Activated CD4-positive, alpha-beta memory T cell treated with anti-CD3 and anti-CD28 coated beads for 36 hours (primary cell): ENCODE measurements around the gene NIPAL3. TPM values are rescaled to one million over a fixed set of nuclear protein-coding genes. Genes with fewer than 3 reads are reported as not detected.

Experiments used
- CTCF ChIA-PET: fragments of 350-600 bp; sonication (Branson Sonifier 250); formaldehyde crosslinking; loops from one replicate; lab custom pipeline; 2021; ENCODE audit warnings: antibody characterized with exemption, inconsistent platforms; lab: Charles Lee
- POLR2A ChIA-PET: fragments of 350-600 bp; sonication (Branson Sonifier 250); formaldehyde crosslinking; loops from one replicate; lab custom pipeline; 2021; ENCODE audit warnings: antibody characterized with exemption; lab: Charles Lee
- DNase-seq: peaks from one replicate; pipeline ENCODE4 v3.0.0-alpha.2; 2020
- H3K27ac Mint-ChIP-seq: one replicate; pipeline ENCODE4 v1.8.0; 2021; ENCODE audit warnings: mixed read lengths
- H3K27me3 Mint-ChIP-seq: one replicate; pipeline ENCODE4 v1.8.0; 2021; ENCODE audit warnings: mixed read lengths
- H3K36me3 Mint-ChIP-seq: one replicate; pipeline ENCODE4 v1.8.0; 2021; ENCODE audit warnings: mixed read lengths
- H3K4me1 Mint-ChIP-seq: one replicate; pipeline ENCODE4 v1.8.0; 2021; ENCODE audit warnings: low read depth, mixed read lengths
- H3K4me3 Mint-ChIP-seq: one replicate; pipeline ENCODE4 v1.8.0; 2021; ENCODE audit warnings: mild to moderate bottlenecking, mixed read lengths
- H3K9me3 Mint-ChIP-seq: one replicate; pipeline ENCODE4 v1.8.0; 2021; ENCODE audit warnings: mixed read lengths
- intact Hi-C: fragments of 100-400 bp; cut with micrococcal nuclease; formaldehyde crosslinking; loops from one replicate; pipeline ENCODE4 v1.15.1; 2023
- total RNA-seq, 2 experiments: library from RNA; stranded (reverse); gene quantifications; one replicate each; pipeline ENCODE4 v1.2.3, GENCODE V29; 2021

The NIPAL3 gene
- total RNA-seq, 2 experiments from 2014 or later: 39.3 to 42.4 TPM

DNA sequence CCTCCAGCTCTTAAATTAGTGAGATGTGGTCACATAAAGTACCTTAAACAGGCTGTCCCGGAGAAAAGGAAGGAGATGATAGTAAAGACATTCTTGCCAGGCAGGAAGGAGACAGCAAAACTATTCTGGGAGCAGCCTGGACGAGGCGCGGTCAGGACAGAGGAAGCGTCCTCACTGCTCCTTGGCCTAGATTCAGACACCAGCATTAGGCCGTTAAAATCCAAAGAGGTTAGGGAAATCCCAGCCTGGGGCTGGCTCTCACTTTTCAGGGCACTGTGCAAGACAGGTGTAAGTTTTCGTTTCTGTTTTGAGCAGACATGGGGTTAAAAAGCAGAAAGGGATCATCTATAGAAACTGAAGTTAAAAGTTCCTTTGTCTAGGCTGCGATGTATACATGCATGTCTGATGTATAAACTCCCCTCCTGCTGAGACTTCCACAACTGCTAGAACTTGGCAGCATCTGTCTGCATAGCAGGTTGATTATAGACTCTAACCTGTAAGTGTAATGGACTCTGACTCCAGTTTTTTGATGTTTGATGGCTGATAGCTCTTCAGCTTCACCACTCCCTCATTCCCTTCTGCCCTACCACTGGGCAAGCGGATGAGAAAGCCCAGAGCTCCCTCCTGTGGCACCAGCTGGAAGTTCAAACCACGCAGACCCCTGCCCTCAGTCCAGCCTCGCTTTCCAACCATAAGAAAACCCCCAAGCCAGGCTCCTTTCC is 23.6 kb upstream of the NIPAL3 start:
- H3K36me3 Mint-ChIP-seq: peaks cover 7% of the 10 kb centered on the region
- ChIA-PET CTCF (interaction anchor here (0.7 to 6.7 kb wide), 72 partner anchors 9 to 401 kb away, joined by 3 to 618 read pairs (median 6); partner anchors contain the start of genes CLIC4, IFNLR1, MYOM3 and NIPAL3), POLR2A (interaction anchor here (0.6 to 3.1 kb wide), 5 partner anchors 12 to 202 kb away, joined by 3 to 17 read pairs (median 3); no protein-coding TSS in a partner anchor)
- peaks cover 27% of the 10 kb centered on the region for H3K4me1 Mint-ChIP-seq
- peak overlapping the region; percentile 68 for H3K4me3 Mint-ChIP-seq
- no peaks in the 10 kb centered on the region for H3K27me3 Mint-ChIP-seq
- intact Hi-C loops: loop anchor here (1.0 to 2.0 kb wide), 5 partner anchors 69 to 321 kb away; no protein-coding TSS in a partner anchor
- peak; percentile 79 for DNase-seq
- H3K27ac Mint-ChIP-seq: peak overlapping the region; percentile 82
- no peaks in the 10 kb centered on the region for H3K9me3 Mint-ChIP-seq

- Mint-ChIP-seq H3K9me3 (no peaks in the 10 kb centered on the region), H3K4me1 (peaks cover 27% of the 10 kb centered on the region), H3K27ac (peak overlapping the region; percentile 82), H3K27me3 (no peaks in the 10 kb centered on the region), H3K36me3 (peaks cover 7% of the 10 kb centered on the region), H3K4me3 (peak overlapping the region; percentile 68)
- ChIA-PET POLR2A (interaction anchor here (0.9 to 3.1 kb wide), 2 partner anchors 12 to 194 kb away, joined by 3 to 17 read pairs; no protein-coding TSS in a partner anchor), CTCF (interaction anchor here (0.8 to 6.7 kb wide), 40 partner anchors 8 to 322 kb away, joined by 3 to 618 read pairs (median 13); partner anchors contain the start of genes IFNLR1, MYOM3, NIPAL3 and RCAN3)
- intact Hi-C loops: loop anchor here (1.0 to 2.0 kb wide), 3 partner anchors 70 to 242 kb away; no protein-coding TSS in a partner anchor
- DNase-seq: no peak
These were observed 23.0 kb upstream of the NIPAL3 start for GRCh38 chr1:24392604-24392946.

GRCh38 chr1:24392982-24393650 is 22.5 kb upstream of the NIPAL3 start:
- CTCF ChIA-PET: interaction anchor here (0.8 to 6.7 kb wide), 34 partner anchors 8 to 322 kb away, joined by 3 to 618 read pairs (median 13); partner anchors contain the start of genes IFNLR1, MYOM3, NIPAL3 and STPG1
- POLR2A ChIA-PET: interaction anchor here (3.1 kb wide), 1 partner anchor 194 kb away, joined by 17 read pairs; no protein-coding TSS in a partner anchor
- no peaks in the 10 kb centered on the region for H3K27me3 Mint-ChIP-seq
- peak overlapping the region; percentile 82 for H3K27ac Mint-ChIP-seq
- DNase-seq: no peak
- peaks cover 7% of the 10 kb centered on the region for H3K36me3 Mint-ChIP-seq
- no peak overlapping the region for H3K4me3 Mint-ChIP-seq
- intact Hi-C loops: loop anchor here (1.0 to 2.0 kb wide), 3 partner anchors 70 to 242 kb away; no protein-coding TSS in a partner anchor
- H3K9me3 Mint-ChIP-seq: no peaks in the 10 kb centered on the region
- H3K4me1 Mint-ChIP-seq: peaks cover 27% of the 10 kb centered on the region

DNA sequence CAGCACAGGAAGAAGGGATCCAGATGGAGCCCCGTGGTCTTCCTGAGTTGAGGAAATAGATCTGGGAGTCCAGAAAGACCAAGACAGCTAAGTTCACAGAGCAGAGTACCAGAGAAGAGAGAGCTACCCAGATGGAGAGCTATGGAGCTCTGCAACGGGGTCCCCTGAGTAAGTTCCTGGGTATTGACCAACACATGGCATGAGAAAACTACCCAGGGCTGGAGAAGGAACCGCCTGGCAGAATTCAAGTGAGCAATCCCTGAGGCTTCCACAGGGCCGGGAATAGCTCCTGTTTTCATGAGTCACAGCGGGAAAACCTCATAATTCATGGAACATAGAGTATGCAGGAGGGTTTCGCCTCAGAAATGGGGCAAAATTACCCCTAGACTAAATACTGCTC is 21.7 kb upstream of the NIPAL3 start:
- Mint-ChIP-seq H3K27ac (no peak overlapping the region), H3K4me3 (no peak overlapping the region), H3K4me1 (peaks cover 27% of the 10 kb centered on the region), H3K27me3 (no peaks in the 10 kb centered on the region), H3K9me3 (no peaks in the 10 kb centered on the region), H3K36me3 (peaks cover 5% of the 10 kb centered on the region)
- ChIA-PET CTCF (interaction anchor here (1.0 to 6.7 kb wide), 19 partner anchors 9 to 323 kb away, joined by 4 to 618 read pairs (median 16); partner anchors contain the start of genes NIPAL3 and STPG1), POLR2A (no interaction called here)
- intact Hi-C loops: loop anchor here (2.0 kb wide), 2 partner anchors 71 to 241 kb away; no protein-coding TSS in a partner anchor
- DNase-seq: no peak

DNA sequence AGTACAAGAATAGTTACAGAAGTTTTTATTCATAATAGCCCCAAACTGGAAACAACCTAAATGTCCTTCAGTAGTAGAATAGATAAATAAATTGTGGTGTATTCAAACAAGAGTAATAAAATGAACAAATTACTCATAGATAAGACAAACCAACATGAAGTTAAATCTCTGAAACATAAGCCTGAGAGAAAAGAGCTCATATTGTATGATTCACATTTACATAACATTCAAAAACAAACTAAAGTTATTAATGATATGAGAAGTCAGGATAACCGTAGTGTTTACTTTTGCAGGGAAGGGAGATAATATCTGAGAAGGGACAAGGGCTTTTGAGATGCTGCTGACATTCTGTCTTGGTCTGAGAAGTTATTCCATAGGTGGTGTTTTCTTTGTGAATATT is 15.5 kb upstream of the NIPAL3 start:
- no peak overlapping the region for H3K27ac Mint-ChIP-seq
- no peak overlapping the region for H3K4me3 Mint-ChIP-seq
- intact Hi-C loops: no loop called here
- peaks cover 9% of the 10 kb centered on the region for H3K4me1 Mint-ChIP-seq
- no peak for DNase-seq
- POLR2A ChIA-PET: no interaction called here
- no peaks in the 10 kb centered on the region for H3K27me3 Mint-ChIP-seq
- CTCF ChIA-PET: interaction anchor here (1.0 to 3.8 kb wide), 7 partner anchors 9 to 250 kb away, joined by 3 to 21 read pairs (median 4); partner anchors contain the start of gene NIPAL3
- H3K36me3 Mint-ChIP-seq: no peaks in the 10 kb centered on the region
- no peaks in the 10 kb centered on the region for H3K9me3 Mint-ChIP-seq

DNA sequence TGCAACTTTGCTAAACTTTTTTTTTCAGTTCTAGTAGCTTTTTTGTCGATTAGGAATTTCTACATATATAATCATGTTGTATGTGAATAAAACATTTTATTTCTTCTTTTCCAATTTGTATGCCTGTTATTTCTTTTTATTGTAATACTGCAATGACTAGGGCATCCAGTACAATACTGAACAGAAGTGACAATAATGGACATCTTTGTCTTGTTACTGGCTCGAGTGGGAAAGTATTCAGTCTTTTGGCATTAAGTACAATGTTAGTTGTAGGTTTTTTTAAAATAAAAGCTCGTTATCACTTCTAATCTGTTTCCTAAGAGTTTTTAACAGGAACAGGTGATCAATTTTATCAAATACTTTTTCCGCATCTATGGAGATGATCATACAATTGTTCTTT is 11.8 kb upstream of the NIPAL3 start:
- no peaks in the 10 kb centered on the region for H3K27me3 Mint-ChIP-seq
- peaks cover 9% of the 10 kb centered on the region for H3K4me1 Mint-ChIP-seq
- ChIA-PET POLR2A (interaction anchor here (1.1 kb wide), 1 partner anchor 12 kb away, joined by 3 read pairs; no protein-coding TSS in a partner anchor), CTCF (interaction anchor here (0.6 to 1.5 kb wide), 5 partner anchors 11 to 205 kb away, joined by 3 to 8 read pairs (median 6); partner anchors contain the start of gene NIPAL3)
- intact Hi-C loops: no loop called here
- H3K36me3 Mint-ChIP-seq: no peaks in the 10 kb centered on the region
- no peak overlapping the region for H3K27ac Mint-ChIP-seq
- peaks cover 3% of the 10 kb centered on the region for H3K9me3 Mint-ChIP-seq
- no peak for DNase-seq
- no peak overlapping the region for H3K4me3 Mint-ChIP-seq

GRCh38 chr1:24406788-24407187 is 8.8 kb upstream of the NIPAL3 start:
- CTCF ChIA-PET: no interaction called here
- intact Hi-C loops: no loop called here
- H3K27ac Mint-ChIP-seq: no peak overlapping the region
- DNase-seq: no peak
- peaks cover 2% of the 10 kb centered on the region for H3K4me1 Mint-ChIP-seq
- no peak overlapping the region for H3K4me3 Mint-ChIP-seq
- H3K9me3 Mint-ChIP-seq: peaks cover 3% of the 10 kb centered on the region
- H3K36me3 Mint-ChIP-seq: no peaks in the 10 kb centered on the region
- no peaks in the 10 kb centered on the region for H3K27me3 Mint-ChIP-seq
- POLR2A ChIA-PET: no interaction called here

GRCh38 chr1:24409535-24409934 is 6.1 kb upstream of the NIPAL3 start:
- H3K4me1 Mint-ChIP-seq: peaks cover 11% of the 10 kb centered on the region
- H3K27ac Mint-ChIP-seq: no peak overlapping the region
- intact Hi-C loops: no loop called here
- DNase-seq: no peak
- H3K4me3 Mint-ChIP-seq: no peak overlapping the region
- ChIA-PET CTCF (interaction anchor here (1.2 to 2.8 kb wide), 5 partner anchors 13 to 255 kb away, joined by 3 to 22 read pairs (median 8); no protein-coding TSS in a partner anchor), POLR2A (interaction anchor here (1.8 kb wide), 1 partner anchor 93 kb away, joined by 4 read pairs; the partner anchor contains the start of gene RCAN3)
- H3K9me3 Mint-ChIP-seq: peaks cover 3% of the 10 kb centered on the region
- H3K36me3 Mint-ChIP-seq: no peaks in the 10 kb centered on the region
- H3K27me3 Mint-ChIP-seq: no peaks in the 10 kb centered on the region

DNA sequence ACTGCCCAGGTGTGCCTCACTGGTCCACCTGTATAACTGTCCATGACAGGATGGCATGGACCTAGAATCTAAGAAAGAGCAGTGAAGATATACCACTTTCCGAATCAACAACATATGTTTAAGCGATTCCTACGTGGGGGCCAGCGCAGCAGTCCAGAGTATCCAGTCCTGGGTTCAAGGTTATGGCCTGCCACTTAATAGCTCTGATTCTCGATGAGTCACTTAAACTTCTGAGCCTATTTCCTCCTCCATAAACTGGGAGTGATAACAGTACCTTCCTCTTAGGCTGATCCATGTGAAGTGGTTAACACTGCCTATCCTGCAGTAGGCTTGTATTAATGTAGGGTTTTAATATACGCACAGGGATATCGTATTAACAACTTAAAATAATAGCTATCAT is 4.9 kb upstream of the NIPAL3 start:
- intact Hi-C loops: loop anchor here (10.0 kb wide), 2 partner anchors 456 to 824 kb away; partner anchors contain the start of genes PNRC2 and SYF2
- H3K27ac Mint-ChIP-seq: no peak overlapping the region
- peaks cover 19% of the 10 kb centered on the region for H3K4me1 Mint-ChIP-seq
- H3K9me3 Mint-ChIP-seq: peaks cover 3% of the 10 kb centered on the region
- no peak for DNase-seq
- POLR2A ChIA-PET: no interaction called here
- CTCF ChIA-PET: interaction anchor here (1.4 to 8.8 kb wide), 3 partner anchors 18 to 260 kb away, joined by 6 to 107 read pairs (median 31); no protein-coding TSS in a partner anchor
- no peak overlapping the region for H3K4me3 Mint-ChIP-seq
- H3K27me3 Mint-ChIP-seq: no peaks in the 10 kb centered on the region
- H3K36me3 Mint-ChIP-seq: no peaks in the 10 kb centered on the region

GRCh38 chr1:24411963-24412362 is 3.6 kb upstream of the NIPAL3 start:
- H3K4me3 Mint-ChIP-seq: no peak overlapping the region
- POLR2A ChIA-PET: no interaction called here
- peaks cover 21% of the 10 kb centered on the region for H3K4me1 Mint-ChIP-seq
- H3K9me3 Mint-ChIP-seq: peaks cover 3% of the 10 kb centered on the region
- DNase-seq: no peak
- H3K27me3 Mint-ChIP-seq: no peaks in the 10 kb centered on the region
- no peaks in the 10 kb centered on the region for H3K36me3 Mint-ChIP-seq
- no peak overlapping the region for H3K27ac Mint-ChIP-seq
- intact Hi-C loops: loop anchor here (10.0 kb wide), 2 partner anchors 457 to 823 kb away; partner anchors contain the start of genes PNRC2 and SYF2
- CTCF ChIA-PET: interaction anchor here (1.4 to 8.8 kb wide), 6 partner anchors 19 to 261 kb away, joined by 4 to 107 read pairs (median 20); no protein-coding TSS in a partner anchor

GRCh38 chr1:24412408-24412807 is 3.2 kb upstream of the NIPAL3 start:
- Mint-ChIP-seq H3K27me3 (no peaks in the 10 kb centered on the region), H3K4me3 (no peak overlapping the region), H3K4me1 (peaks cover 25% of the 10 kb centered on the region), H3K9me3 (peaks cover 3% of the 10 kb centered on the region), H3K27ac (no peak overlapping the region), H3K36me3 (no peaks in the 10 kb centered on the region)
- no peak for DNase-seq
- intact Hi-C loops: loop anchor here (10.0 kb wide), 2 partner anchors 458 to 822 kb away; partner anchors contain the start of genes PNRC2 and SYF2
- CTCF ChIA-PET: interaction anchor here (0.7 to 8.8 kb wide), 9 partner anchors 17 to 262 kb away, joined by 3 to 107 read pairs (median 12); no protein-coding TSS in a partner anchor
- POLR2A ChIA-PET: interaction anchor here (1.3 to 1.6 kb wide), 4 partner anchors 25 to 230 kb away, joined by 3 to 7 read pairs (median 4); no protein-coding TSS in a partner anchor
